Measurements from ENCODE around the gene SPDYE2.
"Not testable (repeated sequence)": the region's sequence is repeated elsewhere in the genome, so short reads cannot be mapped to it uniquely, and the experiment has no call there.

GRCh38 chr7:102550808-102551422 is at the start of gene SPDYE2:
- TF ChIP-seq GATA2, GATA3 (IDR thresholded peaks at IDR 0.05; ENCODE audit: low read depth, low read length): not testable (repeated sequence)

Measured in SH-SY5Y (cell line).